Hepatic stellate cell (primary cell): Measurements from ENCODE around the gene SDHB.

Experiments
- DNase-seq: peaks from one replicate; pipeline ENCODE4 v3.0.0; 2011; ENCODE audit warnings: low spot score

SDHB gene

DNA sequence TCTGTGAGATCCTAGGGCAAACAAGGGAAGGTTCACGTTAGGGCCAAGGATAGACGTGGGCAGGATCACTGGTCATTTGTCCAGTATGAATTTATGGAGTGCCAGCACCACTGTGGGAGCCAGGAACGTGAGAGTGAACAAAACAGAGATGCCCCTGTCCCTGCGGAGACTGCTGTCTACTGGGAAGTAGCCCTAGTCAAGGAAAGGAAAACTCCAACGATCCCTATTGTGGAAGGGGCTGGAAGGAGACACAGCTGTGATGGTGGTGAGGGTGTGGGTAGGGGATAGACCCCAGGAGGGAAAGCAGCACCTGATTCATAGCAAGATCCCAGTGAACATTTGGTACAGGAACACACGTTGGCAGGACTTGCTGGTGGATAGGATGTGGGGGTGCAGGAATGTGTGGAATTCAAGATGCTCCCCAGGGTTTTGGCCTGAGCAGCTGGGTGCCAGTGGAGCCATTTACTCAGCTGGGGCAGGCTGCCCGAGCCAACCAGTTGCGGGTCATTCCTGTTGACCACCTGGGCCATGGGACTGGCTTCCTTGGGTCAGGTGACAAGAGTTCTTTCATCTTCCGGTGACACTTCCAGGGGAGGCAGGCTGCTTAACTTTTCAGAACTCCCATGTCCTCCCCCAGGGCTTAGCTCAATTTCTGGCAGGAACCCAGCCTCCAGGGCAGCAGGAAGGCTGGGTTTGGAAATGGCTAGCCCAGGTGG is 40.9 kb downstream of the SDHB start:
- DNase-seq, result peak; percentile 49

GRCh38 chr1:17011439-17012307 is 42.2 kb downstream of the SDHB start, which contains the start of gene ATP13A2:
Gene ATP13A2 (minus strand): TSS chr1:17011928. CDS start chr1:17011738, 190 bp downstream.
- DNase-seq, result peak; percentile 83

DNA sequence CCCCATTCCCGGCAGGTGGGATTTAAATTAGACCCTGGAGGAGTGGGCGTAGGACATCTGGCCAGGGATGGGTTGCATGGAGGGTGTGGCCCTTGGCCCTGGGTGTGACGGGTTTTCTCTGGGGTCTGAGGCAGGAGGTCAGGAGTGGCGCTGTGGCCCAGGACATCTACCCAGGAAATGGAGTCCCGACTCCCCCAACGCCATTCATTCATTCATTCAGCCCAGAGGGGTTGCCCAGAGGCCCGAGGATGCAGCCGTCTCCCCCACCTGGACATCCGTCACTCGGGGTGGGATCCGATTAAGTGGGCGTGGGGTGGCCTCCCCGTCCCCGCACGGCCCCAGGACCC is 42.8 kb downstream of the SDHB start:
- no peak for DNase-seq

DNA sequence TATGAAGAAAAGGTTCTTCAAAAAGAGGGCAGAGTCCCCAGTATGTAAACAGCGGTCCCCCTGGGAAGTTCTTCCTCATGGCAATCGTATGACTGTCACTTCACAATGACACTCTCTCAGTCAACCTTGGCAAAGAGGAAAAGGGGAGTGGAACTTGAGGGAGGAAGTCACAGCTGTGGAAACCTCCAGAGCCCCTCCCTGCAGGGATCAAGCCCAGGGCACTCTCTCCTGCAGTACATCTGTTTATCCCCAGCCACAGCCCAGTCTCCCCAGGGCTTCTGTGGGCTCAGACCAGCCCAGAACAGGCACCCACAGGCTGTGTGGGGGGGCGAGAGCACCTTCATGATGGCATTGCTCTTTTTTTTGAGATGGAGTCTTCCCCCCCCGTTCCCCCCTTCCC is 44.1 kb downstream of the SDHB start:
- peak; percentile 11 for DNase-seq

DNA sequence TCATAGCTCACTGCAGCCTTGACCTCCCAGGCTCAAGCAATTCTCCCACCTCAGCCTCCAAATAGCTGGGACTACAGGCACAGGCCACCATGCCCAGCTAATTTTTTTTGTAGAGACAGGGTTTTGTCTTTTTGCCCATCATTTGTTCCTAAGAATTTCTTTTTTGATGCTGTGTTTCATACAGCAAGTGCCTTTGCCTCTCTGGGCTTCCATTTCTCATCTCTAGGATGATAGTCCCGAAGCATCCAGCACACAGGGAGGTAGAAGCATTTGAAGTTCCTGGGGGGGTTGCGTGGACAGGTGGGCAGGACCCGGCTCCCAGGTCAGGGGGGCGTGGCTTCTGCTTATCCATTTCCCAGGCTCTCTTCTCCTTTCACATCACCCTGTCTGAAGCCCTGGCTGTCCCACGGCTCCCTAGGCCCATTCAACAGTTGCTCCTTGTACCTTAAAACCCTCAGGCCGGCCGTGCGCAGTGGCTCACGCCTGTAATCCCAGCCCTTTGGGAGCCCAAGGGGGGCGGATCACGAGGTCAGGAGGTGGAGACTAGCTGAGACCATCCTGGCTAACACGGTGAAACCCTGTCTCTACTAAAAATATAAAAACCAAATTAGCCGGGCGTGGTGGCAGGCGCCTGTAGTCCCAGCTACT is 45.5 kb downstream of the SDHB start:
- DNase-seq, result no peak

DNA sequence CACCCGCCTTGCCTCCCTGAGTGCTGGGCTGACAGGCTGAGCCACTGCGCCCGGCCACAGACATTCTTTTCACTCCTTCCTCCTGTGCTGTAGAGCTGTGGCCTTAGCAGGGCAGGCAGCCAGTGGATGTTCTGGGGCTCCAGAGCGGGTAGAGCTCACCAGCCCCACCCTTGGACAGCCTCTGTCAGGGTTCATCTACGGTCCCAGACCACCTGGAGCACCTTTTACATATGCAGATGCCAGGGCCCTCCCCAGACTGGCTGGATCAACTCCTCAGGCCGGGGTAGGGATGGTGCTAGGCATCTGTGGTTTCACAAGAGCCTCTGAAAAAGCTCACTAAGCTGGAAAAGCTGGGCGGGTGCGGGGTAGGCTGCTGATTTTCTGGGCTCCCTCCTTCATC is 46.7 kb downstream of the SDHB start:
- DNase-seq, result peak; percentile 2

DNA sequence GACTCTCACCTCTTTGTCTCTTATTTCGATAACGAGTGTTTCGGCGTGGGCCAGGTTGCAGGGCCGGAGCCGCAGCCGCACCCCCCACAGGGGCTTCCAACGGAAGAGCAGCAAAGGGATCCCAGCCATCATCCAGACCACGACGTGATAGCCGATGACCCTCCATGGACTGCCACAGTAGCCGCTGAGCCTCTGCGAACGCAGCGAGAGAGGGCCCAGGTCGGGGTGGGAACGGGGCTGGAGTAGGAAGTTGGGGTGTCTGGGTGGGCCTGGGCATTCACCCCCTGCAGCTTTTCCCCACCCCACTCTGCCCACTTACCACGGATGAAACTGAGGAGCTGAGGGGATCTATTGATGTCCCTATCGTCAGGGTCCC is 48.5 kb downstream of the SDHB start:
- DNase-seq, result no peak

DNA sequence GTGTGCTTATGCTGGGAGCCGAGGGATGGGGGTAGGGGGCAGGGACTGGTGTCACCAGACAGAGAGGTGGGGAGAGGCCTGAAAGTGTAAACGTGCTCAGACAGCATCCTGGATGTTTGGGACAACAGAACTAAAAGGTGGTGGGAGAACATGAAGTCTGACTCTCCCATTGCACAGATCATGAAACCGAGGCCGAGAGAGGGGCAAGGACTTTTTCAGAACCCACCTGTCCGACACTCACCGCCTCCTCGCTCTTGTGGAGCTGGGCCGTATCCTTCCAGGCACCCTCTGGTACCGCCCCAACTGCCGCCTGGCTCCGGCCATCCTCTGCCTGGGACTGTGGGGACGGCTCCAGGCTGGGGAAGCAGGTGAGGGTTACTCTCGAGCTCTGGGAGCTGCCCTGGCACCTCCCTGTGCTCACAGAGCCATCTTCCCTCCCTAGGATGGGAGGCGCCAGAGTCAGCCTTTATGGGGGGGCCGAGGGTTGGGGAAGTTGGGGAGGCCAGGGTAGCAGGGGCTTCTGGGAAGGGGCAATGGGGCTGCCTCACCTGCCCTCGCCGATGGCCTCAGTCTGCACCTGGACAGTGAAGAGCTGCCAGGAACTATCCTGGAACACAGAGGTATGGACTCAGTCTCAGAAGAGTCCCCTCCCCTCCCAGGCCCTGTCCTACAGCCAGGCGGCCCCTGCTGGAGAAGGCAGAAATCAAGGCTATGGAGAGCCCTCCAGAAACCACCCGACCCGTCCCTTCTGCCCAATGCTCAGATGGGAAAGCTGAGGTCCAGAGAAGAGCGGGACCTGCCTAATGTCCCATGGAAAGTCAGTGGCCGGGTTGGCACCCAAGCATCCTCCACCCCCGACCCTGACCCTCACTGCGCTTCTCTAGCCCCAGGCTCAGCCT is 49.1 kb downstream of the SDHB start:
- peak; percentile 27 for DNase-seq

DNA sequence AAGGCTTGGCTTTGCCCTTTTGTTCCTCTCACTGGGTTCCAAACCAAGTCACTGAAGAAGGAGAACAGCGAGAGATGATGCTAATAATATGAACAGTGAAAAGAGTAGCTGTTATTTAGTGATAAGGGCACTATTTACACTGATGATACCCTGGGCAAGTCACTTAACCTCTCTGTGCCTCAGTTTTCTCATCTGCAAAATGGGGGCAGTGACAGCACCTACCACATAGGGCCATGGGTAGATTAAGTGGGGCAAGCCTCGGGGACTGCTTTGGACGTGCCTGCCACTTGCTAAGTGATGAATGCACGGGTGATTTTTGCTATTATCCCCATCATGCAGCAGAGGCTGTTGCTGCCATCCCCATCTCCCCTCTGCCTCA is 51.3 kb downstream of the SDHB start:
- DNase-seq, result no peak

DNA sequence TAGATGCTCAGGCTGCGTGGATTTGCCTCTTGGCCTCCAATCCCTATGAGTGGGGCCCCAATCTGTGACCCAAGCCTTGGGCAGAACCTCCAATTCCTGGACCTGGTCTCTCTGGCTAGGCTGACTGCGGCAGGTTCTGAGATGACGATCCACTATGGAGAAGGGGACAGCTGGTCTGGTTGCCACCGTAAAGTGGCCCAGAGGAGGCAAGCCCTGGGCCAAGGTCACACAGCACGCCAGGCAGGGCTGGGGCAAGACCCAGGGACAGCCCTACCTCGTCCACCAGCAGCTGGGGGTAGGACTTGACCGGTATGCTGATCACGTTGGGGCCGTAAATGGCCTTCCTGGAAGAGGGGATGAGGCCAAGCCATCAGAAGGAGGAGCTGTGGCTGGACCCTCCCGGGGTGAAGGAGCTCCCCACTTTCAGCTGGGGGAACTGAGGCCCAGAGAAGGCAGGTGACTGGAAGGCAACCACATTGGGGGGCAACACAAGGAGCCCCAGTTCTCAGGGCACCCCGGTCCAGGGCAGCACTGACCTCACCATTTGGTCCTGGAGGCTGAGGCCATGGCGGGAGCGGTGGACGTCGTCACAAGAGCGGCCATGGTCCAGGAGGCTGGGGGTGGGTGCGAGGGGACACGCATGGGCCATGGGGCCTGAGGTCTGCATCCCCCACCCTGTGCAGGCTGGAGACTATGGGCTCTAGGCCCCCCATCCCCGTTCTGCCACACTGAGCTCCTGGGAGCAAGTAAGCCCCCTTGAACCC is 51.9 kb downstream of the SDHB start:
- peak; percentile 4 for DNase-seq

DNA sequence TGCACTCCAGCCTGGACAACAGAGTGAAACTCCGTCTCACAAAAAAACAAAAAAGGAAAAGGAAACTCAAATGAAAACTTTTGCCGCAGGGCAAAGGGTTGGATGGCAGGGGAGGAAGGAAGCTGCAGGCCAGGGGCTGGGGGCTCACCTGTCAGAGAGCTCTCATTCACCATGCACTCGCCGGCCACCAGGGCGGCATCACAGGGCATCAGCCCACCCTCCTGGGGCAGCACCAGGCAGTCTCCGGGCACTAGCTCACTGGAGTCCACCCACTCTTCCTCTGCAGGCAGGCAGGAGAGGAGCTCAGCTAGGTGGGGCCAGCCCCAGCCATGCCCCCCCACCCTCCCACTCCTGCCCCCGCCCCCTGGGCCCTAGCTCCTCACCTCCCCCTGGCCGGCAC is 54.0 kb downstream of the SDHB start:
- DNase-seq, result peak; percentile 3

DNA sequence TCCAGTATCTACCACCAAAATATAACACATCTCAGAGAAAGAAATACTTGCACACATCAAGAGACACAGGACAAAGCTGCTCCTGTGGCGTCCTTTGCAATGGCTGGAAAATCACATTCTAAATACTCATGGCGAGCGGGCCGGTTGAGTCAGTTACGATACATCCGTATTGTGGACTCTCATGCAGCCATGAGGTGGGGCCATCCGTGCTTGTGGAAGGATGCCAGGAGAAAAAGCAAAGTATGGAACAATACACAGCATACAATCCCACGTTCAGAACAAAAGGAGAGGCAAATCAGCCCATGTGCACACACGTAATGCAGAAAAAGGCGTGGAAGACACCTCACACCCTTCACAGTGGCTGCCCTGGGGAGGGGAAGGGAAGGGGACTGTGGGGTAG is 55.2 kb downstream of the SDHB start:
- no peak for DNase-seq

DNA sequence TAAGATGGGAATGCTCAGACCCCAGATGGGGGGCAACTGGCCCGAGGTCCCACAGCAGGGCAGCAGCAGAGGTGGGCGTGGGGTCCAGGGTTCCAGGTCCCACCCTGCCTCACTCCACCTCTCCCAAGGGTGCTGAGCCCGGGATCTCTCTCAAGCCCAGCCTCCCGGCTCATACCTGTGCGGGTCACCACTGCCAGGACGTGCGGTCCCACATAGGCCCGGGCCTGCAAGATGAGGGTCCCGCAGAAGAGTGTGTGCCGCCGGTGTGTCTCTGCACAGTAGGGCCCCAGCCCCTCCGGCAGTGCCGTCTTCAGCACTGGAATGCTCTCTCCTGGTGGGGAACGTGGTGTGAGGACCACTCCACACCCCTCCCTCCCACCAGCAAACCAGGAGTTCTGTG is 57.0 kb downstream of the SDHB start:
- DNase-seq, result no peak

- DNase-seq, result no peak
Measured at GRCh38 chr1:16993521-16994038, 60.3 kb downstream of the SDHB start.

DNA sequence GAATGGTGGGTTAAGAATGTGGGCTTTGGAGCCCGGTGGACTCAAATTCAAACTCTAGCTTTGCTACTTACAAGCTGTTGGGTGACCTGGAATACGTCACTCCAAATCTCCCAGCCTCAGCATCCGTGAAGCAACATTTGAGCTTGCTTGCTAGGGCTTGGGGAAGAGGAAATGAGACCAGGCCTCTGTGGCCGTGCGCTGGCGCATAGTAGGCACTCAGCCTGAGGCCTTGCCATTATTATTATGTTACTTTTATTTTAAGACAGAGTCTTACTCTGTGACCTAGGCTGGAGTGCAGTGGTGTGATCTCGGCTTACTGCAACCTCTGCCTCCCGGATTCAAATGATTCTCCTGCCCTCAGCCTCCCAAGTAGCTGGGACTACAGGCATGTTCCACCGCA is 61.2 kb downstream of the SDHB start:
- no peak for DNase-seq

GRCh38 chr1:16992102-16992501 is 61.7 kb downstream of the SDHB start:
- DNase-seq, result no peak

- DNase-seq, result no peak
Measured at GRCh38 chr1:16991571-16991970, 62.3 kb downstream of the SDHB start.

GRCh38 chr1:16989676-16990391 is 64.0 kb downstream of the SDHB start:
- DNase-seq, result no peak

GRCh38 chr1:16988210-16988609 is 65.6 kb downstream of the SDHB start:
- no peak for DNase-seq

DNA sequence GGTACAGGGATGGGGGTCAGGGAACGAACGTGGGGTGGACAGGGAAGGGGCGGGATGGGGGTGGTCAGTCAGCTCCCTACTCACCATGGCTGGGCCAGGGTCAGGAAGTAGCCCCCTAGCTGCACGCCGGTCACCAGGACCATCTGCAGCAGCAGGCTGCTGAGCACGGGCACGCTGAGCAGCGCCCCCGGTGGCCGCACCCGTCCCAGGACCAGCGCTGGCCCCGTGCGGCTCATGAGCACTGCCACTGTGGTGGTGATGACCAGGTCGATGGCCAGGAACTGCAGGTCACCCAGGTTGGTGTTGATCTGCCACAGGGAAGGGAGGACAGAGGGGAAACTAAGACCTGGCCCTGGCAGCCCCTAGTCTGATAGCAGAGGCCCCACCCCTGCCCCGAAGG is 66.9 kb downstream of the SDHB start:
- DNase-seq, result no peak
